Panc1 (cell line): ENCODE data around the gene KCTD15. TPM values are rescaled to one million over a fixed set of nuclear protein-coding genes. Genes with fewer than 3 reads are reported as not detected.

ENCODE experiments used
- ATAC-seq: fragments of 200-7000 bp; cut with Tn5 transposase; 2 replicates; pipeline ENCODE4 v1.9.1; 2020; ENCODE audit warnings: mild to moderate bottlenecking, moderate library complexity
- BruUV-seq: library from RNA; stranded (reverse); fragments of 400-500 nt; replicated peaks from 2 replicates; lab custom pipeline; 2021; lab: Mats Ljungman, UMichigan
- CTCF ChIA-PET: fragments of 300-600 bp; sonication (Branson Sonifier 250); formaldehyde crosslinking; loops from one replicate; lab custom pipeline; 2022; ENCODE audit warnings: antibody characterized with exemption; lab: Charles Lee
- POLR2A ChIA-PET: fragments of 300-600 bp; sonication (Branson Sonifier 250); formaldehyde crosslinking; loops from one replicate; lab custom pipeline; 2022; ENCODE audit warnings: antibody characterized with exemption; lab: Charles Lee
- DNase-seq: peaks from one replicate; pipeline ENCODE4 v3.0.0-alpha.2; 2010; ENCODE audit warnings: low read depth, low spot score
- H3K27ac ChIP-seq: 2 replicates; pipeline ENCODE4 v1.5.1; 2011; ENCODE audit warnings: mild to moderate bottlenecking, low read length, inconsistent platforms
- H3K27me3 ChIP-seq: fragments of 200-500 bp; sonication (Bioruptor generic); 2 replicates; pipeline ENCODE4 v1.6.0; 2014; ENCODE audit warnings: low read length, inconsistent platforms; ENCODE audit not compliant: control insufficient read depth, insufficient read depth
- H3K36me3 ChIP-seq: fragments of 200-500 bp; sonication (Bioruptor generic); 2 replicates; pipeline ENCODE4 v1.5.1; 2014; ENCODE audit warnings: inconsistent platforms, mild to moderate bottlenecking, low read length, moderate library complexity; ENCODE audit not compliant: control insufficient read depth, insufficient read depth
- H3K4me1 ChIP-seq: 2 replicates; pipeline ENCODE4 v1.5.1; 2011; ENCODE audit warnings: inconsistent platforms, mild to moderate bottlenecking, low read length, moderate library complexity; ENCODE audit not compliant: control insufficient read depth, insufficient read depth
- H3K4me3 ChIP-seq, 2 experiments: 2 replicates each; pipeline ENCODE4 v1.5.1; 2011 to 2012; ENCODE audit warnings: low read depth in 2 of 2, low read length in 2 of 2, mild to moderate bottlenecking in 2 of 2, inconsistent platforms in 1 of 2, moderate library complexity in 1 of 2
- H3K9me3 ChIP-seq: fragments of 200-500 bp; sonication (Bioruptor generic); 2 replicates; pipeline ENCODE4 v1.5.1; 2014; ENCODE audit warnings: low read depth, mild to moderate bottlenecking, inconsistent platforms, low read length, moderate library complexity; ENCODE audit not compliant: control insufficient read depth, insufficient read depth
- CTCF ChIP-seq: fragments of 450-650 bp; IDR thresholded peaks from 2 replicates; pipeline ENCODE4 v1.5.1; 2017; ENCODE audit warnings: mild to moderate bottlenecking
- POLR2AphosphoS5 ChIP-seq: IDR thresholded peaks from 2 replicates; pipeline ENCODE4 v1.6.1; 2012; ENCODE audit warnings: mild to moderate bottlenecking, low read depth, low read length, moderate library complexity
- REST ChIP-seq, 2 experiments: IDR thresholded peaks; 2 replicates each; pipeline ENCODE4 v1.6.1; 2011 to 2012; ENCODE audit warnings: low read depth in 2 of 2, control low read depth in 1 of 2, low read length in 1 of 2, mild to moderate bottlenecking in 1 of 2, moderate library complexity in 1 of 2; ENCODE audit not compliant: insufficient read depth in 1 of 2
- SIN3A ChIP-seq: IDR thresholded peaks from 2 replicates; pipeline ENCODE4 v1.6.1; 2012; ENCODE audit warnings: low read depth, mild to moderate bottlenecking, low read length, moderate library complexity, borderline replicate concordance; ENCODE audit not compliant: insufficient read depth
- TCF7L2 ChIP-seq: IDR thresholded peaks from 2 replicates; pipeline ENCODE4 v1.6.1; 2011; ENCODE audit warnings: mild to moderate bottlenecking, low read depth, low read length, inconsistent platforms
- in situ Hi-C: cut with HindIII; loops from 2 replicates; pipeline ENCODE4 v1.10.0; 2016; ENCODE audit warnings: low sequenced_read_pairs, low pct_unique_long_range_greater_than_20kb
- intact Hi-C: fragments of 100-400 bp; cut with micrococcal nuclease; formaldehyde crosslinking; loops from one replicate; pipeline ENCODE4 v1.10.0; 2022; ENCODE audit not compliant: unreplicated experiment
- total RNA-seq: library from RNA; stranded (reverse); gene quantifications from one replicate; pipeline ENCODE4 v1.2.1, GENCODE V29; 2021; ENCODE audit not compliant: unreplicated experiment

Gene KCTD15
- total RNA-seq, 1 experiment from 2014 or later = 27.8 TPM

DNA sequence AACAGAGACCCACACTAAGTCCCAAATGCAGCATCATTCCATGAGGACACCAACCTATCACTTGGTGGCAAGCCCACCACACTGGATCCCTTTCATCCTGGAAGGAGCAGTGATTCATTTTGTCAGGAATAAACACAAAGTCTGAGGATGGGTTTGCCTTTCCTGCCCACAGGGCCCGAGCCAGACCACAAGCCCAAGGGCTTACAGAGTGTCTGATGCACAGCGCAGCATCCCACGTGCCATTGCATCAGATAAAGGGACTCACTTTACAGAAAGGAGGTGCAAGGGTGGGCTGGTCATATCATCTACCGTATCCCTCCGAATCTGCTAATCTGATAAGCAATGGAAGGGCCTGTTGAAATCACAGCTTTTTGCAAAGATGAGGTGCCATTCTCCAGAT is 12.2 kb upstream of the KCTD15 start:
- intact Hi-C loops = no loop called here
- in situ Hi-C loops = no loop called here
- Histone ChIP-seq H3K9me3 (no peaks in the 10 kb centered on the region), H3K27ac (no peak overlapping the region), H3K4me3 (no peak overlapping the region), H3K27me3 (peaks cover 7% of the 10 kb centered on the region), H3K4me1 (no peaks in the 10 kb centered on the region), H3K36me3 (no peaks in the 10 kb centered on the region)
- ATAC-seq = no peak
- ChIA-PET POLR2A (no interaction called here), CTCF (interaction anchor here (0.8 kb wide), 1 partner anchor 91 kb away, joined by 5 read pairs; no protein-coding TSS in a partner anchor)
- DNase-seq = no peak
- TF ChIP-seq SIN3A (no peak), POLR2AphosphoS5 (no peak), TCF7L2 (no peak), CTCF (no peak), REST (IDR thresholded peaks at IDR 0.05; ENCODE audit: insufficient read depth in 1 of 2, low read depth in 2 of 2, low read length in 1 of 2) (no peak)
- no TSS peak for BruUV-seq

DNA sequence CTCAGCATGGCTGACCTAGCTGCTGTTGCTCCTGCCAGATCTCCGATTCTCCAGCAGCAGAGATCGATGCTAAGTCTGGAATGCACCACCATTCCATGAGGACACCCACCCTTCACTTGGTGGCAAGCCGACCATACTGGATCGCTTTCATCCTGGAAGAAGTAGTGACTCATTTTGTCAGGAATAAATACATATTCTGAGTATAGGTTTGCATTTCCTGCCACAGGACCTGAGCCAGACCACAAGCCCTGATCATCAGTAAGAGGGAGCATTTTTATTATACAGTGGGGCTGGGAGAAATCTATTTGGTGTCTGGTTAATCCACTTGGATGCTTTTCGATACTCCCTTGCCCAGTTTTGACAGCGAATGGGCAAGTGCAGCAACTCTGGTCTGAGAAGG is 10.9 kb upstream of the KCTD15 start:
- in situ Hi-C loops = no loop called here
- no TSS peak for BruUV-seq
- Histone ChIP-seq H3K9me3 (no peaks in the 10 kb centered on the region), H3K4me3 (no peak overlapping the region), H3K36me3 (no peaks in the 10 kb centered on the region), H3K27me3 (peaks cover 3% of the 10 kb centered on the region), H3K27ac (no peak overlapping the region), H3K4me1 (no peaks in the 10 kb centered on the region)
- DNase-seq (no peak), ATAC-seq (no peak)
- TF ChIP-seq SIN3A (no peak), POLR2AphosphoS5 (no peak), CTCF (no peak), TCF7L2 (no peak), REST (IDR thresholded peaks at IDR 0.05; ENCODE audit: insufficient read depth in 1 of 2, low read depth in 2 of 2, low read length in 1 of 2) (no peak)
- ChIA-PET POLR2A (no interaction called here), CTCF (no interaction called here)
- intact Hi-C loops = no loop called here
